HG03103 (cell line): Measurements from ENCODE around the gene TMEM235.
"Not testable (repeated sequence)": the region's sequence is repeated elsewhere in the genome, so short reads cannot be mapped to it uniquely, and the experiment has no call there.

Experiments
- ATAC-seq: cut with Tn5 transposase; IDR thresholded peaks from one replicate; pipeline ENCODE4 v1.9.1; 2021; ENCODE audit warnings: low read depth; ENCODE audit not compliant: unreplicated experiment

Gene TMEM235

DNA sequence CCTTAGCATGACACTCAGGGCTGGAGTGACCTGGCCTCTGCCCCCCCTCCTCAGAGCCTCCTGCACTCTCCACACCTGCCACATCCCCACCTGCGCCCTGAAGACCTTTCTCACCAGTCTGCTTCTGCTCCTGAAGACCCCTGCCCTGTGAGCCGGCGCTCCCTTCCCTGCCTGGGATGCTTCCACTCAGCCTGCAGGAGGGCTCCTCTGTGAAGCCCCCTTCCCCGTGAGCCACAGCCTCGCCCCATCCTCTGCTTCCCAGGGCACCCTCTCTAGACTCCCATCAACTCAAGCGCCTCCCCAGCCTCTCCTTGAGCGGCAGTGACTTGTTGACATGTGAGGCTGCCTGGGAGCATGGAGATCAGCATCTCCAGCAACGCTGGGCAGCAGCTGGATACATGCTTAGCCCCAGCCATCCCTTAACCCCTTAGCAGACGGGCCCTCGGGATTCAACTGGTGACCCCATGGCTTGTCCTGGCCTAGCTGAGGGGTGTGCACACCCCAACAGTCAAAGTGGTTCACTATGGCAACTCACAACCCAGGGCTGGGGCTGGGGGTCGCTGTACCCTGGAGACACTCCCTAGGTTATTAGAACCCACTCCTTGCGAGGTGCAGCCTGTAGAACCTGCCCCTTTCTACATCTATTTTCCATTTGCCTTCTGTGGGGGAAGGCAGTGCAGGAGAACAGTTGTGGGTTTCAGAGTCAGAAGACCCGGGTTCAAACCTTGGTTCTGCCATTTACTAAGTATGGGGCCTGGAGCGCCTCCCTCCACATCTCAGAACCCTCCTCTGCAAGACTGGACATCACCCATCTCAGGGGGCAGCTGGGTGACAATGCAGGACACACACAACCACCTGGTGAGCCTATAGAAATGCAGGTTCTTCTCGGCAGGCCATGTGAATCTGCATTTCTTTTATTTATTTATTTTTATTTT, 21.5 kb downstream of the TMEM235 start:
- no peak for ATAC-seq

DNA sequence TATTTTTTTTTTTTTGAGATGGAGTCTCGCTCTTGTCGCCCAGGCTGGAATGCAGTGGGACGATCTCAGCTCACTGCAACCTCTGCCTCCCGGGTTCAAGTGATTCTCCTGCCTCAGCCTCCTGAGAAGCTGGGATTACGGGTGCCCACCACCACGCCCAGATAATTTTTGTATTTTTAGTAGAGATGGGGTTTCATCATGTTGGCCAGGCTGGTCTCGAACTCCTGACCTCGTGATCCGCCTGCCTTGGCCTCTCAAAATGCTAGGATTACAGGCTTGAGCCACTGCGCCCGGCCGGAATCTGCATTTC, 22.2 kb downstream of the TMEM235 start:
- not testable (repeated sequence) for ATAC-seq

DNA sequence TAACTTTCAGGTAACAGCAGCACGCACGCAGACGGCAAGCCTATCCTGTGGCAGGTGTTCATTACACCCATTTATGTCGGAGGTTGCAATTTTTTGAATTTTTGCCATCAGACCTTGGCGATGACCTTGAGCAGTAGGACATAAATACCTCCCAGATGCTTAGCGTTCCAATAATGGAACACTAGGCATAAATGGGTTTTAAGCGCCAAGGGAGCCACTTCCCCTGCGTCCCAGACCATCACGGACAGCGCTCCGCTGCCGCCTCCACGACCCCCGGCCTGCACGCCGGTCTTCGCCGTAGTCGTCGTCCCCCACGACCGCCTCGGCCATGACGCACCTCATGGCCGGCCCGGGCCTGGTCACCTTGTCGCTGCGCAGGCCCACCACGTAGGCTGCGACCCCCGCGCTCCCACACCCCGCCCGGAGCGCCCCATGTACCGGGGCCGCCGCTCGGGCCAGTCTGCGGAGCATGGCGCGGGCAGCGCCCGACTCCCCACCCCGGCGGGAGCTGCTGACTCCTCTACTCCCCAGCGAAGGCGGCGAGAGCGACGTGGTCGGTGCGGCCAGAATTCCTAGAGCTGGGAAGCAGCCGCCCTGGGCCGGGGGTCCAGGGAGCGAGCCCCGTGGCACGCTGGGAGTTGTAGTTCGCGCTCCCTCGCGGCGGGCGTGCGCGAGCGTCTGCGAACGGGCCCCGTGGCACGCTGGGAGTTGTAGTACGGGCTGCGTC, 22.7 kb downstream of the TMEM235 start:
- no peak for ATAC-seq

DNA sequence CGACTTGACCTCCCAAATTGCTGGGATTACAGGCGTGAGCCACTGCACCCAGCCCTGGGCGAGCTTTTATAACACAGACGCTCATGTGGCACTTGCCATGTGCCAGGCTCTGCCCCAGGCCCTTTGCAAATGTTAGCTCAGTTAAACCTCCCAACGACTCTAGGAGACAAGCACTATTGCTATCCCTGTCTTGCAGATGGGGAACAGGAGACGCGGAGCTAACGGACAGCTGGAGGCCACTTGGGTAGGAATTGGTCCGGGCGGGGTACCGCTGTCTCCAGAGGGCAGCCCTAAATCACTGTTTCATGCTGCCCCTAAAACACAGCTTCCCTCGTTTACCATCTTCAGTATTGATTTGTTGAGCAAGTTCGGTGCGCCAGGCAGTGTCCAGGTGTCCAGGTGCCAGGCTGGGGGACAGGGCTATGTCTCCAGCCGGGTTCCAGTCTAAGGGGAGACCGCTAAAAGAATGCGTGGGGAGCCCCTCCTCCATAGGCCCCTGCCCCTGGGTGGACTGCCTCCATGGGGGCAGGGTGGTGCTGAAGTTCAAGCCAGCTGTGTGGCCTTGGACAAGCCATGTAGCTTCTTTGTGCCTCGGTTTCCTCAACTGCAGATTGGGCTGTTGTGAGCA, 23.7 kb downstream of the TMEM235 start:
- ATAC-seq: no peak

DNA sequence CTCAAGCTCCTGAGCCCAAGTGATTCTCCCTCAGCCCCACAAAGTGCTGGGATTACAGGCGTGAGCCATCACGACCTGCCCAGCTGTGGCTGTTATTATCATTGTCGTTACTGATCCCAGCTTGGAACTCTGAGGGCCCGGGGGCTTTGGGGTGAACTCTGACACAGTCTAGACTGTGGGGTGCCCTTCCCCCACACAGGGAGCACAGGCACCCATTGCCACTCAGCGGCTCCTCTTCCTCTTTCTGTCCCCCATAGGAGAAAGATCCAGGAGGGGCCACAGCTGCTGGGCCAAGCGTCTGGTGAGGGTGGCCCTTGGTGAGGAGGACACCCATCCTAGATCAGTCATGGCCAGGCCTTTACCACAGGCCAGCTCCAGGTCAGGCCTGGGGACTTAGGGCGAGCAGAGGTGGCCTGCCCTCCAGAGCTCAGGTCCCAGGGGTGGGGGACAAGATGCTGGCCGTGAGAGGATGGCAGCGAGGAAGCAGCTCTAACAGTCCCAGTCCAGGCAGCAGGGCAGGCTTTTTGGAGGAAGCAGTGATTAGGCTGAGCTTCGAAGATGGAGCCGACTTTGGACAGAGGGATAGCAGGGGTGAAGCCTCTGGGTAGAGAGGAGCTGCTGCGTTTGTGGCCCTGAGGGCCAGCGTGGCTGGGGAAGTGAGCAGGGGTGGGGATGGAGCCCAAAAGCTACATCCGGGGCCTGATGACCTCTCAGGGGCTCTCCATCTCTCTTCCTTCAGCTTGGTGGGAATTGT, 24.7 kb downstream of the TMEM235 start:
- ATAC-seq: no peak

DNA sequence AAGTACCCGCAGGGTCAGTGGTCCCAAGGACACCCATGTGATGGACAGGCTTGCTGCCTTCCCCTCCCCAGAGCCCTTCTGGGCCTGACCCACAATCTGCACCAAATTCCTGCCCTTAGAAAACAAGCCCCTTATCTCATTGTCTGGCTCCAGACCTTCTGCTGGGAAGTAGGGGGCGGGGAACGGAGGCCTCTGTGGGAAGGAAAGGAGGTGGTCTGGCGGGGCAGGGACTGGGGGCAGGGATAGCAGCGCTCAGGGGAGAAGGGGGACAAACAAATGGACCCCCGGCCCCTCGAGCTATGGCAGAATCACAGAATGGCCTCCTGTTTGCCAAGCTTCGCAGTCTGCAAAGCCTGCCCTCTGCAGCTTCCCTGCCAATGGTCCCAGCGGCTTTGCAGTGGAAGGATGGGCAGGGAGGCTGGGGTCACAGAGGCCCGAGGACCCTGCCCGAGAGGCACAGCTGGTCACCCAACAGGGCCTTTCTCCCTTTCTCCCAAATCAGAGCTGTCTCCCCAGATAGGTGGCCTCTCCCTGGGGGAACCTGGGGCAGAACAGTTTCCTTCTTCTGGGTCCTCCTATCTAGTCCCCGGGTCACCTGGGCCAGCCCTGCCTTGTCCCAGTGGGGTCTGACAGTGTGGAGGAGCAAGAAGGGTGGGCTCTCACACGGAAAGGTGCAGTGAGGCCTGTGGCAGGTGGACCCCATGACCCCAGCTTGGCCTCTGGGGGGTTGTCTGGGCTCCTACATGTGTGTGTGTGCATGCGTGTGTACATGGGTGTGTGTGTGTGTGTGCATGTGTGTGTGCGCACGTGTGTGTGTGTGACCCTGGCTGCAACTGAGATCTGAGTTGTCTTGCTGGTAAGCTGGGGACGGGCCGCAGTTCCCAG, 25.5 kb downstream of the TMEM235 start:
- ATAC-seq: no peak

DNA sequence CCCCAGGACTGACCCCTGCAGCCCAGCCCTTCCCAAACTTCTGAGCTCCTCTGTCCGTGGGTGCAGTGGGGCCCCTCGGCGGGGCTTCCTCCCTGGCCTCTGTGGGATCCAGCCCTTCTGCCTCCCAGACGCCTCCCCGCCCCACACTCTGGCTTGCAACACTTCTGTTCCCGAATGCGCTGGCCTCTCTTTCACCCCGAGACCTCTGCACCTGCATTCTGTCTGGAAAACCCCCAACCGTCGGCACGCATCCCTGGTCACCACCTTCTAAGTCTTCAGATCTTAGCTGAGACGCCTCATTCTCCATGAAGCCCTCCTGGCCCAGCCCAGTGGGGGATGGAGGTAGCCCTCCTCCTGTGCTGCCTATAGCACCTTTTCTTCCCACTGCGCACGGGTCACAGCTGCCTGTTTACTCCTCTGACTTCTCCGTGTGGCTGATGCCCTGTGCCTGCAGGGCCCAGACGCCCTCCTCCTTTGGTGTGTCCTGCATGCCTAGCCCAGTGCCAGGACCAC, 26.4 kb downstream of the TMEM235 start:
- no peak for ATAC-seq

DNA sequence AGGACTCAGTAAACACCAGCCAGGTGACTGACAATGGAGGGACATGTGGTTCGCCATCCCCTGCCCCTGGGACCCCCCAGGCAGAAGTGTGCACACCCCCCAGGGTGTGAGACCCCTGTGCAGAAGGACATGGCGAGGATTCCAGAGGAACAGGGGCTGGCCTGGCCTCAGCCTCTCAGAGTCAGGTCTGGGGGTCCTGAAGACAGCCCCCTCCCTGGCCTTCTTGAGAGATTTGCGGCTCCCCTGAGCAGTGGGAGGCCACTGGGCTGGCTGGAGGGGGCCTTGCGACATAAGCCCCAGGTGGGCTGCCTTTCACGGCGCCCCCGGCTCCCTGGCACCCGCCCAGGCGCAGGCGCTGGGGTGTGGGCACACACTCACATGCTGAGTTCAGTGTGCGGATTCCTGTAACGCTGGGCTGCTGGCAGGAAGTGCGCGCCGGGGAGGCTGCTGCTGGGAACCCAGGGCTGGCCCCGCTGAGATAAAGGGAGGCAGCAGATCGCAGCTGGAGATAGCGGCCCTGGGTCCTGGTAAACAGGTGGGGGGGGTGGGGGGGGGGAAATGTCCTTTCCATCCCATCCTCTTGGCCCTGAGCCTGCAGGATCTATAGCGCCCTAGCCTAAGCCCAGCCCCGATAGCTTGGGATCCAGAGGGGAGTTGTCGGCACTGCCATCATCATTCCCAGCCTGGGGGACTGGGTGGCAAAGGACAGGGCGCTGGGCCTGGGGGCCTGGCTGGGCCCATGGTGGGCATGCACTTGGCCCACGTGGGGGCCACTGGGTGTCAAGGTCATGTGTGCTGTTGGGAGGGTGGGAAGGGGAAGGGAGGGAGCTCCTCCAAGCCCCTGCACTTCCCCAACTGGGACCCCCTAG, 27.1 kb downstream of the TMEM235 start:
- ATAC-seq: no peak

DNA sequence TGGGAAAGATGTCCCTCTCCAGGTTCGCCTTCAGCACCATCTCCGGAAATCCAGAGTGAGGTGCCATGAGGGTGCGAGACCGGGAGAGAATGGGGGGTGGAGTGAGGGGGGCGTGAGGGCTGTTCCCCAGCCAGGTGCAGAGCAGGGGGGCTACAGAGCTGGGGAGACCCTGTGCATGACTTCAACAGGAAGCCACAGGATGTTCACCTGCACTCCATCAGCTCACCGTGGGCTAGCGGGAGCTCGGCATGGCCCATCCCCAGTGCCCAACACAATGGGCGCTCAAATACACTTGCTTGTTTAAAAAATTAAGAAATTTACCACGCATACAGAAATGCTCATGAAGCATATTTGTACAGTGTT, 27.7 kb downstream of the TMEM235 start:
- ATAC-seq: no peak

DNA sequence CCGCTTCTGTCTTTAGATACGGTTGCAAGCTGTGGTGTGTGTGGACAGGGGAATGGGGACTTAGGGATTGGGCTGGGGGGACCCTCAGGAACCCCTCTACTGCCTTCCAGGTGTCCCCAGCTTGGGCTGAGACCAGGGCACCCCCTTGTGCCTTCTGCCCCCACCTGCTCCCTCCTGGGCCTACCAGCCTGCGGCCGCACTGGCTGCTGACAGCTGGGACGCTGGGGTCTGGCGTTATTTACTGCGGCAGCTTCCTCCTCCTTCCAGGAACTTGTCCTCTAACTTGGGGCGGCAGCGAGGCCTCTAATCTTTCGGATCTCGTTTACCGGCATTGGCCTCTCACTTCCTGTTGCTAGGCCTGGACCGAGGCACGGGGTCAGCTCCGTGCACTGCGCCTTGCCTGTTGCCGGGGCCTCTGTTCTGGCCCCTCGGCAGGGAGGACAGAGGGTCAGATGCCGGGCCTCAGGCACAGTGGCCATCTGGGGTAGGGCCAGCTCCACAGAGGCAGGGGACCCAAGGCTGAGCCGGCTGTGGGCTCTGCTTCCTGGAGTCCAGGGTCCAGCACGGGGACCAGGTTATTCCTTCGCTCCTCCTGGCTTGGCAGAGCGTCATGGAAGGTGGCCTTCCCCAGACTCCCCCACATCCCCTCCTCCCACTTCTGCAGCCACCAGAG, 31.8 kb downstream of the TMEM235 start:
- ATAC-seq: no peak

DNA sequence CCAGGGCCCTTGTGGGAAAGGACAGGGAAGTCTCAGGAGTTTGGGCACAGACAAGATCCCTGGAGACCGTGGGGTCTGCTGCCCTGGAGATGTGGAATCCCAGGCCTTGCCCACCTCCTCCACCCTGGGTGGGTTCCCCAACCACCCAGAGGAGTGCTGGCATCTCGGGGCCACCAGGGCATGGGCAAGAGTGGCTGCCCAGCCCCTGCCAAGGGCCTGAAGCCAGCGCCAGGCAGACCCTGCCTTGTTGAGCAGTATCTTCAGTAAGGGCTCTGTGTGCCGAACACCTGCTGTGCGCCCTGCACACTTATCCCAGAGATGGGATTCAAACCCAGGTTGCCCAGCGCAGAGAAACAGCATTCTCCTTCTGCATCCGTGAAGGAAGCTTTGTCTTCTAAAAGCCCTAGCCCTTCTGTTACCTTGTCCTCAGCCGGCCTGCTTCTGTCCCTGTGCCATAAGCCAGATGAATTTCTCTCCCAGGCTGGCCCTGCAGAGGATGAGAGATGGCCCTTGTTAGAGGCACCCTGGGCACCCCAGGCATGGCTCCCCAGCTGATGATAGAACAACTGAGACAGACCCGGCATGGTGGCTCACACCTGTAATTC, 32.4 kb downstream of the TMEM235 start:
- ATAC-seq: no peak

DNA sequence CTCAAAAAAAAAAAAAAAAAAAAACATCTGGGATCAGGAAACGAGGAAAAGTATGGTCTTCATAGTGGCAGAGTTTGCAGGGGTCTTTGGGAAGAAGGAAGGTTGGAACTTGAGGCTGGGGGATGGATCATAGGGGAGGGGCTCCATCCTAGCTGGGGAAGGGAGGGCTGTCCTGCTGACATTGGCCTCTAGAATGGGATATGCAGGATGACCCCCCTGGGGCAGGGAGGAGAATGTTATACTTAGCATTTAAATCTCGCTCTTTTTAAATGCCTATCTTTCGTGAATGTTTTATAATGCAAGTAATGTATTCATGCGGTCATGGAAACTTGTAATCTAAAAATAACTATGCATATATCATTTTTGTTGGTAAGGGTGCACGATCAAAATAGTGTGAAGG, 33.2 kb downstream of the TMEM235 start:
- no peak for ATAC-seq

DNA sequence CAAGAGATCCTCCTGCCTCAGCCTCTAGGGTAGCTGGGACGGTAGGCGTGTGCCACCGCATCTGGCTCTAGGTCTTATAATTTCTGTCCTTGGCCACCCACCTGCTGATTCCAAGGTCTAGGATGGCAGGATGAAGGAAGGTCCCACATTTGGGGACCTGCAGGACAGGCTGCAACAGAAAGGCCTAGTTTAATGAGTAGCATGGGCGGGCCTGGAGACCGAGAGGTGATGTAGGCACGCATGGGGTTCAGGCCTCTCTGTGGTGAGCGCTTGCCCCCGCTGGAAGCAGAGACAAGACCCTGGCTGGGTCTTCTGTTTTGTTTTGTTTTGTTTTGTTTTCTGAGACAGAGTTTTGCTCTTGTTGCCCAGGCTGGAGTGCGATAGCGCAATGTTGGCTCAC, 33.7 kb downstream of the TMEM235 start:
- no peak for ATAC-seq

DNA sequence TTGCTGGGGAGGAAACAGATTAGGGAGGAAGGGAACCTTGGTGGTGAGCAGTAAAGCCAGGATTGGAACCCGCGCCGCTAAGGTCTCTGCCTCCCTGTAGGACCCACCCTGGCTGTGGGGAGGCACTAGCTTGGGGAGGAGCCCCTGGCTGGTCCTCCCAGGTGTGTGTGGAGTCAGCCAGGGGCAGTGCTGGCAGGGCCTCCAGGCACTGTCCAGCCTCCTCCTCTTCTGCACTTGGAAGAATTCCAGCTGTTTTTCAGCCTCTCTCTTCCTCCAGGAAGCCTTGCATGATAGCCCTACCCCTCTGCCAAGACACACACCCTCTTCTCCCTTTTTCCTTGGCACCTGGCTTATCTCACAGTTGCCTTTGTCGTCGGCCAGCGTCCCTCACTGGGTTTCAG, 34.8 kb downstream of the TMEM235 start:
- ATAC-seq: no peak

DNA sequence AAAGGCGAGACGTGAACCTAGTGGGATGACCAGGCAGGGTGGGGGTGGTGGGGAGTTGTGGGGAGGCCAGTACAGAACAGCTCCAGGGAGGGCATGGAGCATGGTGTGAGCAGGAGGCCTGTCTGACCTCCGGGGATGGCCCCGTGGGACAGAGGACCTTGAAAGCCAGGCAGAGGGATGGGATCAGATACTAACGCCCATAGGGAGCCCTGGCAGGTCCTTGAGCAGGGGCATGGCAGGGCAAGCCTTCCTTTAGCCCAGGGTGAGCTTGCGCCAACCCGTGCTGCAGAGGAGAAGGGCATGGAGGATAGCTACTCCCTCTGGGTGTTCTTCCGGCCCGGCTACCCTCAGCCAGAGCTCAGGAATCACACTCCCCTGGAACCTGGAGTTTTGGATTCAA, 35.3 kb downstream of the TMEM235 start:
- ATAC-seq: no peak

DNA sequence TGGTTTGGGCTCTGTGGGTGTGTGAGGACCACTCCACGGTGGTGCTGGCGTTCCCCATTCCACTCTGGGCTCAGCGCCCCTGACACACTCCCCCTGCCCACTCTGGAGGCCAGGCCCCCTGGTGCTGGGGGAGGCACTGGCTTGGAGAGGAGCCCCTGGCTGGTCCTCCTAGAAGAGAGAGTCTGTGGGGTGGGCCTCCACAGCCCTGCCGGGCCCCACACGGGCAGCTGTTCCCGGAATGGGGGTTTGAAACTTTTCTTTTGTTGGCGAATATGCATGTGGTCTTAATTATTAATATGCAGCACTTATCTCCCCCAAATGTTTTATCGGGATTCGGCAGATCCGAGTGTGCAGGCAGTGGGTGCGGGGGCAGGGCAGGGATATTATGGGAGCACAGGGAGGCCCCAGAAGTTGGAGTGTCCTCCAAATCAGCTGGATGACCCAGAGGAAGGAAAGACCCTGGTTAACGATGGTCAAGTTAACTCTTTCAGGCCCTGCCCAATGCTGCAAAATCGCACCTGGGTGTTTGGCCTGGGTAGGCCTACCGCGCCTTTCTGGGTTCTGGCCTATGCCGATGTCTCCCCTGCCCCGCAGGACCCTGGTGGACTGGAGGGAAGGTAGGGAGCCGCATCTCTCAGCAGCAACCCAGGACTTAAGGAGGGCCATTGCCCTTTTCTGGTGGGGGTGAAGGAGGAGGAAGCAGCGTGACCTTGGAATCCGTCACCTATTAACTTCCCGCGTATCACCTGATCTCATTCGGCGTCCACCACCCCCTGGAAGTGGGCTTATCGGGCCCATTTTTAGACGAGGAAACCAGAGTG, 36.0 kb downstream of the TMEM235 start:
- no peak for ATAC-seq
